HG02798 (cell line): ENCODE data around the gene SLFN12L.
"Not testable (repeated sequence)": the region's sequence is repeated elsewhere in the genome, so short reads cannot be mapped to it uniquely, and the experiment has no call there.

Experiments used
- ATAC-seq: cut with Tn5 transposase; IDR thresholded peaks from one replicate; pipeline ENCODE4 v1.9.1; 2021; ENCODE audit warnings: mild to moderate bottlenecking; ENCODE audit not compliant: unreplicated experiment, poor library complexity

The SLFN12L gene

DNA sequence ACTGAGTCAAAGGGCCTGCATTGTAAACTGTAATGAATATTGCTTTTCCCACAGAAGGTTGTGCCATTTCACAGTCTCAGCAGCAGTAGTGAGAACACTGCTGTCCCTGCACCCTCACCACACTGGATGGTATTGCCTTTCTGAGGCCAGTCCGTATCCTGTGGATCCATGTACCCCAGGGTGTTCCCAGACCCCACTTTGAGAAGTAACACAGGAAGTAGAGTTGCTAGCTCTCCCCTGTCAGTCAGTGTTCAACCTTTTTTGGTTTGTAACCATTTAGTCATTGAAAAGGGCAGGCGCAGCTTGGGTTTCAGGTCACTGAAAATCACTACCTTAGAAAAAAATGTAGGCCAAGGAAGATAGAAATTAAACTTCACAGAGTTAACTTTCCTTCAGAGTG is 37.9 kb downstream of the SLFN12L start:
- ATAC-seq, result no peak

DNA sequence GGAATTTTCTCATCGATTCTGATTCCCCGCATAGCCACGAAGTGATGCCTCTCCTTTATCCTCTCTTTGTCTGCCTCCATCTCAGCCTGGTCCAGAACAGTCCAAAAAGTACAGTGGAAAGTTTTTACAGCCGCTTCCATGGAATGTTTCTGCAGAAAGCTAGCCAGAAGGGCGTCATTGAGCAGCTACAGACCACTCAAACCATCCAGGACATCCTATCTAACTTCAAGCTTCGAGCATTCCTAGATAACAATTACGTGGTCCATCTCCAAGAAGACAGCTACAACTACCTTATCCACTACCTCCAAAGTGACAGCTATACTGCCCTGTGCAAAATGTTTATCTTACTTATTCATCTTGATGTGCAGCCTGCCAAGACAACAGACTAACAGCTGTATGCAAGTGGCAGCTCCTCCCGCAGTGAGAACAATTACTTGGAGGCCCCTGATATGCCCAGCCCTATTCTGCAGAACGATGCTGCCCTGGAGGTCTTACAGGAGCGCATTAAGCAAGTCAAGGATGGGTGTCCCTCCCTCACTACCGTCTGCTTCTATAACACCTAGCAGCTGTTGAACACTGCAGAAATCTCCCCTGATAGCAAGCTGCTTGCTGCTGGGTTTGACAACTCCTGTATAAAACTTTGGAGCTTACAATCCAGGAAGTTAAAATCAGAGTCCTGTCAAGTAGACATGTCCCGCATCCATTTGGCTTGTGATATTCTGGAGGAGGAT is 38.9 kb downstream of the SLFN12L start:
- ATAC-seq, result no peak

GRCh38 chr17:35496451-35497290 is 40.8 kb downstream of the SLFN12L start:
- ATAC-seq, result no peak

GRCh38 chr17:35493040-35493439 is 44.4 kb downstream of the SLFN12L start:
- ATAC-seq, result no peak

- ATAC-seq, result no peak
These were observed 46.1 kb downstream of the SLFN12L start for GRCh38 chr17:35491417-35491816.

DNA sequence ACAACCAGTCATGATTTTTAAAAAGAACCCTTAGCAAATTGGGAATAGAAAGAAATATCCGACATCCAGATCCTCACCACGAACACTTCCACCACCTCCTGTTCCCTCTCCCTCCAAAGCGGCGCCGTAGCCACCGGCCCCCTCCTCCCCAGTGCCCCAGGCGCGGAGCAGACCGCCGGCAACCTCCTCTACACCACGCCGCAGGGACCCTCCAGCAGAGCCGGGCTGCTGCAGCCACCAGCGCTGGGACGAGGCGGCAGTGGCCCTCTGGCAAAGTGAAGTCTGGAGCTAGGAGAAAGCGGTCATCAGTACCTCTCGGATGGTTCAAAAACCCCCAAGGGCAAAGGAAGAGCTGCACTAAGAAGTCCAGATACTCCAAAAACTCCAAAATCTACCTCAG is 47.5 kb downstream of the SLFN12L start:
- no peak for ATAC-seq

DNA sequence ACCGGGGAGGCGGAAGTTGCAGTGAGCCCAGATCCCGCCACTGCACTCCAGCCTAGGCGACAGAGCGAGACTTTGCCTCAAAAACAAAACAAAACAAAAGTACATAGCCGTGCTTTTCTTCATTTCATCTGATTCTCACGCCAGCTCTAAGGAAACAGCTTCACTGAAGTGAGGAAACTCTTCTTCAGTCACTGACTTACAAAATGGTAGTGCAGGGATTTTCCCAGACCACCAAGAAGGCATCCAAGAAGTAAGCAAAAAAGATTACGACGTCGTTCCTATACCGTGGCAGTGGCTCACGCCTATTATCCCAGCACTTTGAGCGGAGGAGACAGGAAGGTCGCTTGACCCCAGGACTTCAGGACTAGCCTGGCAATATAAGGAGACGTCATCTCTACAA is 48.5 kb downstream of the SLFN12L start:
- ATAC-seq, result no peak

DNA sequence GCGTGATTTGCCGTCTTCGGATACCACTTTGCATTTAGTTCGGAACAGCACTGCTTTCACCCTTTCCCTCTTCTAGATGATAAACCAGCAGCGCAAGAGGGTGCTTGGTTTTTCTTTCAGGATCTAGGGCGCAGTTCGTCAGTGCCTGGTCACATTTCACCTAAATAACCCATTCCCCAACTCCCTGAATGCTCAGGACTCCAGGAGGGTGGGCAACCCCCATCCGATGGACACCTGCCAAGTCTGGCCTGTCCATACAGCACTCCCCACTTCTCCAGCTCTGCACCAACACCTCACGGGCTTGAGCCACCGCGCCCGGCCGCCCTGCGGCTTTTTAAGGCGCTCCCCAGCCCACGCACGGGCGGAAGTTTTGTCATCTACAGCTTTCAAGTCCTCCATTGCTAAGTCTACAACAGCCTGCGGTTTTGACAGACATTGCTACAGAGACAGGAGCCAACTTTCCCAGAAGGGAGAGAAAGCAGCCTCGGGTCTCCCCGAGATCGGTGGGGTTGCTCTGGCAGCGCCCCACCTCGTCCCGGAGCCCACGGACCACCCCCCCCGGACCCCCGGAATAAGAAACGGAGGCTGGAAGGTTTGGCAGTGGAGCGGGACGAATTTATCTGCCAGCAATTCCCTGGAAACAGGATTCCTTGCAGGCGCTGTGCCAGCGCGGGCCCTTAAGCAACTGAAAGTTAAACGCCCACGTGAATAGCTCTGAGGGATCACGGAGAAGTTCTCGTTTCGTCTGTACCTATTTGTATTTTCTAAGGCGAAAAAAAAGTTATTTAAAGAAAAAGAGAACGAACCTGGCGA is 50.4 kb downstream of the SLFN12L start:
- no peak for ATAC-seq

DNA sequence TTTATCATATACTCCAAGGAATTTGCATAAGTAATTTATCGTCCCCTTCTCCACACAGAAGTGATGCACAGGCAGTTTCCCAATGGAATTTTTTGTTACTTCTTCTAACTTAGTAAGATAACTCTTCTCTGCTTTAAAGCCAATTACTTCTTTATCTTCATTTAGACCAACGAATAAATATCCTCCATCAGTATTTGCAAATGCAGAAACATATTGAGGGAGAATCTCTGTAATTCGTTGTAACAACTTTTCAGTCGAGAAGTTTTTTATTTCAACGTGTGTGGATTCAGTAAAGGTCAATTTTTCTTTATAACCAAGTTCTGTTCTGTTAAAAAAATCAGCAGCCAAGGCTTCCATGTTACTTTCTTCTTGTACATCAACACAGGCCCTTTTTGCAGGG is 58.2 kb downstream of the SLFN12L start:
- ATAC-seq, result no peak

DNA sequence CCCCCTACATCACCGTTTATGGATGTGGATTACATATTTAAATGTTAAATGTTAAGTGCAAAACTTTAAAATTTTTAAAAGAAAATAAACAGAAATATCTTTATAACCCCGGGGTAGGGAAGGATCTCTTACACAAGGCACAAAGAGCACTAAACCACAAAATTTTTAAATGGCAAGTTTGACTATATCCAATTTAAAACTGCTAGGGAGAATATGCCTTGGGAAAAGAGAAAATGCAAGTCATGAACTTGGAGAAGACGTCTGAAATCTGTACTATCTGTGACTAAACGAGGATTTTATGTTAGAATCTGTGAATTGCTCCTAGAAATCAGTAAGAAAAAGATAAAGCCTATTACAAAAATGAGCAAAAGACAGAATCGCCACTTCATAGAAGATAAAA is 60.2 kb downstream of the SLFN12L start:
- ATAC-seq, result no peak

DNA sequence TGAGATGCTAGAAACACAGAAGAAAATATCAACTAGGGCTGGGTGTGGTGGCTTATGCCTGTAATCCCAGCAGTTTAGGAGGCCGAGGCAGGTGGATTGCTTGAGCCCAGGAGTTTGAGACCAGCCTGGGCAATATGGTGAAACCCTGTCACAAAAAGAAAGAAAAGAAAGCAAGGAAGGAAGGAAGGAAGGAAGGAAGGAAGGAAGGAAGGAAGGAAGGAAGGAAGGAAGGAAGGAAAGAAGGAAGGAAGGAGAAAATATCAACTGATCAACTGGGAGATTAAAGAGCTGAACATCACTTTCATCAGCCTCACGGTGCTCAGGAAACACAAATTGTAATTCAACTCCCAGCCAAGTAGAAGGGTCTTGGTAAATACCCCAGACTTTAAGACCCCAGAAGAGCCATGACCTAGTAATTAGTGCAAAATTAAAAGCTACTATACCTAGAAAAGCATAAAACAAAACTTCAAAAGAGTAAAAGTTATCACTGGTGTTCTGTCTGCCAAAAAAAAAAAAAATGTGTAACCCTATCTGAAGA is 61.1 kb downstream of the SLFN12L start:
- no peak for ATAC-seq

- ATAC-seq, result no peak
These were observed 69.0 kb downstream of the SLFN12L start for GRCh38 chr17:35468475-35468874.

DNA sequence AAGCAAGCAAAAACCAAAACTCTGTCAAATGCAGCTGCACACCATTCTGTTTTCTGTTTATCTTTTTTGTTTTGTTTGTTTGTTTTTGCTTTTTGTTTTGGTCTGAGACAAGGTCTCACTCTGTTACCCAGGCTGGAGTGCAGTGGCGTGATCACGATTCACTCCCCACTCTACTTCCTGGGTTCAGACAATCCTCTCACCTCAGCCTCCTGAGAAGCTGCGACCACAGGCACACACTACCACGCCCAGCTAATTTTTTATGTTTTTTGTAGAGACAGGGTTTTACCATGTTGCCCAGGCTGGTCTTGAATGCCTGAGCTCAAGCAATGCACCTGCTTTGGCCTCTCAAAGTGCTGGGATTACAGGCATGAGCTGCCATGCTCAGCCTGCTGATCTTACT is 69.7 kb downstream of the SLFN12L start:
- no peak for ATAC-seq

- peak; percentile 94 for ATAC-seq
These were observed 77.1 kb downstream of the SLFN12L start for GRCh38 chr17:35460354-35460851.

- not testable (repeated sequence) for ATAC-seq
These were observed 83.4 kb downstream of the SLFN12L start for GRCh38 chr17:35454035-35454434.

GRCh38 chr17:35453171-35453570 is 84.3 kb downstream of the SLFN12L start:
- ATAC-seq, result no peak

DNA sequence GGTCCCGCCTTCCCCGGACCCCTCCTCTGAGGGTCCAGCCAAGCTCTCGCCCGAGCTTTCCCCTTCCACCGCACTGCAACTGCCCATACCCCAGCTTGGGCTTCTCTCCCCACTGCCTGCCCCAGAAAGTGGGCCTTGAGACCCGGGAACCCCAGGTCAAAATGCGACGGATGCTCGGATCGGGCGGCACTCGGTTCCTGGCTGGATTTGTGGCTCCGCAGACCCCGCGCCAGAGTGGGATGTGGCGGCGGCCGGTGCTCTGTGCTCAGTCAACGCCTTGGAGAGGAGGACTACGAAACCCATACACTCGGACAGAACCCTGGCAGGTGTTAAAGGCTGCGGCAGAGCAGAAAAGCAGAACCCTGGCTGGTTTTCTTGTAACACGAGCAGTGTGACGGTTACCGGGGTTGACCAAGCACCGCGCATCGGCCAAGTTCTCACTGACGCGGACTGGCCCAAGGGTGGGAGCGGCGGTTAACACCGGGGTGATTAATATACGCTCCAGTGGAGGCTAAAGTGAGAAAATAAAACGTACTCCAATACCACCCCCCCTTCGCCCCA is 88.0 kb downstream of the SLFN12L start:
- ATAC-seq, result no peak

DNA sequence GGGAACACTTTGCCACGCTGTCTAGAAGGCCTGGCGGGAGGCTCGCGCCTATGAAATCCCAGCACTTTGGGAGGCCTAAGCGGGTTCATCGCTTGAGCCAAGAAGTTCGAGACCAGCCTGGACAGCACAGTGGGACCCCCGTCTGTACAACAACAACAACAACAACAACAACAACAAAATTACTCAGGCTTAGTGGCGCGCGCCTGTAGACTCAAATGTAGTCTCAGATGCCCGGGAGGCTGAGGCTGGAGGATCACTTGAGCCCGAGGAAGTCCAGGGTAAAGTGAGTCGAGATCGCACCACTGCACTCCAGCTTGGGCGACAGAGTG is 88.6 kb downstream of the SLFN12L start:
- ATAC-seq, result no peak

DNA sequence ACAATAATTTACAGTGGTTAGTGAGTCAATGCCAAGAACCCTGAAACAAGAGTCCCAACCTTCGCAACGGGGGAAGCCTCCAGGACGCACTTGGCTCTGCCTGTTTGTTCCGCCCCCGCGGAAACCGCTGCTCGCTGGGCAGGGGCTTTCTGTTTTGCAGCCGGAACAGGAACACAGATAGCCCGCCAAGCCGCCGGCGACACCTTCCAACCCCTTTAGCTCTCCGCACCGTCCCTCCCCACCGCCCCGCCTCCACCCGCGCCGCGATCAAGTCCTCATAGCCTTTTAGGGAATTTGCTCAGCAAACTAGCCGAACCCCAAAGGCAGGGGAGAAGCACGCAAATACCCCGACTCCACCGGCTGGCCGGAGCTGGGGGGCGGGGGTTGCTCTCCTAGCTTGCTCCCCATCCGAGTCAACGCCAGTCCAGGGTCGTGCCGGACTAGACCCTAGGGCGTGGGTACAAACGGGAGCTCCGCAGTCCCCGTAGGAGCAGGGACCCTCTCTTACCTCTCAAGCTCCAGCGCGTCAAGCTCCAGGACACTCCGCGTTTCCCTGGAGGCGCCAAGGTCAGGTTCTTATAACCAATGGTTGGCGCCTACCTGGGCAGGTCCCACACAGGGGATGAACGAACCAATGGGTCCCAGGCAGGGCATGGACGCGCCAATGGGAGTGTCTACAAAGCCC is 89.1 kb downstream of the SLFN12L start, which contains the start of gene SLFN13:
TSS of gene SLFN13 (minus strand) at position 553 of the 685 bp plus-strand sequence. CDS start 3,086 bp downstream, outside the sequence.
- ATAC-seq, result peak; percentile 78

DNA sequence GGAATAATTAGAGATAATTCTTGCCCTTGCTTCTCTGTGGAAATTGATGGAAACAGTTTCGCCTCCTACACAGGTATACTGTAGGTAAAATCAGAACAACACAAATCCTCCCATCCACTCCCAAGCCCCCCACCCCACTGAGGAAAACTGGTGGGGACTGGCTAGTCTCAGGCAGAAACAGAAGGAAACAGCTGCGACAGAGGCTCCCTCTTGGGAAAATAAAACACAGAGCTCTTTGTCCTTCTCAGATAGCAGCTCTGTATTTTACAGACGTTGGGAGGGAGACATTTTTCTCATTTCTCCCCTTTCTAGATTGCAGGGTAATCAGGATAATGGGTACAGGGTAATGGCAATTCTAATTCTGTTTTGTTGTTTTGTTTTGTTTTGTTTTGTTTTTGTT is 90.0 kb downstream of the SLFN12L start:
- no peak for ATAC-seq
